ENCODE results near the gene KIRREL3. TPM values are rescaled to one million over a fixed set of nuclear protein-coding genes. Genes with fewer than 3 reads are reported as not detected.

KIRREL3 gene
- total and polyA plus RNA-seq, 2 of the 8 experiments (the other 6 are each of a cell fraction or from before 2014, with no cell fraction given), result 0.29 to 0.32 TPM

DNA sequence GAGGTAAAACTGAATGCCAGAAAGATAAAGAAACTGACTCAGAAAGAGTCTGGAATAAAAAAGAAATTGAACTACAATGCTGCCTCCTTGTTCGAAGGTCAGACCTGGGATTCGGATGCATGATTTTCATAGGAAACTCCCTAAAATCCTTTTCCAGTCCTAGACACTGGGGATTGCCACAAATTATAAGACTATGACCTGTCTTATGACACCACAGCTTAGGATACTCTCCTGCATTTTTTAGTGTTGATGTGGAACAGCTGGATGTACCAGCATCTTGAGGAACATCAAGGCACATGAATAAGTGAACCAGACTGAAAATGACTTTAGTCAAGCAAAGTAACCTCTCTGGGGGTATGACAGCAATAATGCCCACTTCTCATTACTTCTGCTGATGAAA, 9.0 kb downstream of the KIRREL3 start (continued):
- TF ChIP-seq, protein P1, sequence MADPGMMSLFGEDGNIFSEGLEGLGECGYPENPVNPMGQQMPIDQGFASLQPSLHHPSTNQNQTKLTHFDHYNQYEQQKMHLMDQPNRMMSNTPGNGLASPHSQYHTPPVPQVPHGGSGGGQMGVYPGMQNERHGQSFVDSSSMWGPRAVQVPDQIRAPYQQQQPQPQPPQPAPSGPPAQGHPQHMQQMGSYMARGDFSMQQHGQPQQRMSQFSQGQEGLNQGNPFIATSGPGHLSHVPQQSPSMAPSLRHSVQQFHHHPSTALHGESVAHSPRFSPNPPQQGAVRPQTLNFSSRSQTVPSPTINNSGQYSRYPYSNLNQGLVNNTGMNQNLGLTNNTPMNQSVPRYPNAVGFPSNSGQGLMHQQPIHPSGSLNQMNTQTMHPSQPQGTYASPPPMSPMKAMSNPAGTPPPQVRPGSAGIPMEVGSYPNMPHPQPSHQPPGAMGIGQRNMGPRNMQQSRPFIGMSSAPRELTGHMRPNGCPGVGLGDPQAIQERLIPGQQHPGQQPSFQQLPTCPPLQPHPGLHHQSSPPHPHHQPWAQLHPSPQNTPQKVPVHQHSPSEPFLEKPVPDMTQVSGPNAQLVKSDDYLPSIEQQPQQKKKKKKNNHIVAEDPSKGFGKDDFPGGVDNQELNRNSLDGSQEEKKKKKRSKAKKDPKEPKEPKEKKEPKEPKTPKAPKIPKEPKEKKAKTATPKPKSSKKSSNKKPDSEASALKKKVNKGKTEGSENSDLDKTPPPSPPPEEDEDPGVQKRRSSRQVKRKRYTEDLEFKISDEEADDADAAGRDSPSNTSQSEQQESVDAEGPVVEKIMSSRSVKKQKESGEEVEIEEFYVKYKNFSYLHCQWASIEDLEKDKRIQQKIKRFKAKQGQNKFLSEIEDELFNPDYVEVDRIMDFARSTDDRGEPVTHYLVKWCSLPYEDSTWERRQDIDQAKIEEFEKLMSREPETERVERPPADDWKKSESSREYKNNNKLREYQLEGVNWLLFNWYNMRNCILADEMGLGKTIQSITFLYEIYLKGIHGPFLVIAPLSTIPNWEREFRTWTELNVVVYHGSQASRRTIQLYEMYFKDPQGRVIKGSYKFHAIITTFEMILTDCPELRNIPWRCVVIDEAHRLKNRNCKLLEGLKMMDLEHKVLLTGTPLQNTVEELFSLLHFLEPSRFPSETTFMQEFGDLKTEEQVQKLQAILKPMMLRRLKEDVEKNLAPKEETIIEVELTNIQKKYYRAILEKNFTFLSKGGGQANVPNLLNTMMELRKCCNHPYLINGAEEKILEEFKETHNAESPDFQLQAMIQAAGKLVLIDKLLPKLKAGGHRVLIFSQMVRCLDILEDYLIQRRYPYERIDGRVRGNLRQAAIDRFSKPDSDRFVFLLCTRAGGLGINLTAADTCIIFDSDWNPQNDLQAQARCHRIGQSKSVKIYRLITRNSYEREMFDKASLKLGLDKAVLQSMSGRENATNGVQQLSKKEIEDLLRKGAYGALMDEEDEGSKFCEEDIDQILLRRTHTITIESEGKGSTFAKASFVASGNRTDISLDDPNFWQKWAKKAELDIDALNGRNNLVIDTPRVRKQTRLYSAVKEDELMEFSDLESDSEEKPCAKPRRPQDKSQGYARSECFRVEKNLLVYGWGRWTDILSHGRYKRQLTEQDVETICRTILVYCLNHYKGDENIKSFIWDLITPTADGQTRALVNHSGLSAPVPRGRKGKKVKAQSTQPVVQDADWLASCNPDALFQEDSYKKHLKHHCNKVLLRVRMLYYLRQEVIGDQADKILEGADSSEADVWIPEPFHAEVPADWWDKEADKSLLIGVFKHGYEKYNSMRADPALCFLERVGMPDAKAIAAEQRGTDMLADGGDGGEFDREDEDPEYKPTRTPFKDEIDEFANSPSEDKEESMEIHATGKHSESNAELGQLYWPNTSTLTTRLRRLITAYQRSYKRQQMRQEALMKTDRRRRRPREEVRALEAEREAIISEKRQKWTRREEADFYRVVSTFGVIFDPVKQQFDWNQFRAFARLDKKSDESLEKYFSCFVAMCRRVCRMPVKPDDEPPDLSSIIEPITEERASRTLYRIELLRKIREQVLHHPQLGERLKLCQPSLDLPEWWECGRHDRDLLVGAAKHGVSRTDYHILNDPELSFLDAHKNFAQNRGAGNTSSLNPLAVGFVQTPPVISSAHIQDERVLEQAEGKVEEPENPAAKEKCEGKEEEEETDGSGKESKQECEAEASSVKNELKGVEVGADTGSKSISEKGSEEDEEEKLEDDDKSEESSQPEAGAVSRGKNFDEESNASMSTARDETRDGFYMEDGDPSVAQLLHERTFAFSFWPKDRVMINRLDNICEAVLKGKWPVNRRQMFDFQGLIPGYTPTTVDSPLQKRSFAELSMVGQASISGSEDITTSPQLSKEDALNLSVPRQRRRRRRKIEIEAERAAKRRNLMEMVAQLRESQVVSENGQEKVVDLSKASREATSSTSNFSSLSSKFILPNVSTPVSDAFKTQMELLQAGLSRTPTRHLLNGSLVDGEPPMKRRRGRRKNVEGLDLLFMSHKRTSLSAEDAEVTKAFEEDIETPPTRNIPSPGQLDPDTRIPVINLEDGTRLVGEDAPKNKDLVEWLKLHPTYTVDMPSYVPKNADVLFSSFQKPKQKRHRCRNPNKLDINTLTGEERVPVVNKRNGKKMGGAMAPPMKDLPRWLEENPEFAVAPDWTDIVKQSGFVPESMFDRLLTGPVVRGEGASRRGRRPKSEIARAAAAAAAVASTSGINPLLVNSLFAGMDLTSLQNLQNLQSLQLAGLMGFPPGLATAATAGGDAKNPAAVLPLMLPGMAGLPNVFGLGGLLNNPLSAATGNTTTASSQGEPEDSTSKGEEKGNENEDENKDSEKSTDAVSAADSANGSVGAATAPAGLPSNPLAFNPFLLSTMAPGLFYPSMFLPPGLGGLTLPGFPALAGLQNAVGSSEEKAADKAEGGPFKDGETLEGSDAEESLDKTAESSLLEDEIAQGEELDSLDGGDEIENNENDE (IDR thresholded peaks at IDR 0.05; ENCODE audit: insufficient replicate concordance, low read length), result no peak
- TF ChIP-seq RFX5 (IDR thresholded peaks at IDR 0.05; ENCODE audit: borderline replicate concordance, low read depth, low read length) (no peak), POU5F1 (IDR thresholded peaks at IDR 0.05; ENCODE audit: low read depth, low read length) (no peak), CREB1 (IDR thresholded peaks at IDR 0.05) (no peak), HDAC6 (IDR thresholded peaks at IDR 0.05; ENCODE audit: low read depth, low read length) (no peak), MAX (IDR thresholded peaks at IDR 0.05) (no peak), HDAC2 (IDR thresholded peaks at IDR 0.05; ENCODE audit: borderline replicate concordance in 1 of 2, low read depth in 2 of 2, low read length in 2 of 2) (no peak), SIN3A (conservative IDR thresholded peaks at IDR 0.05 in 1 of 2, IDR thresholded peaks at IDR 0.05 in 1 of 2; ENCODE audit: low read depth in 1 of 2, low read length in 2 of 2) (no peak)
- TF ChIP-seq, protein P2, sequence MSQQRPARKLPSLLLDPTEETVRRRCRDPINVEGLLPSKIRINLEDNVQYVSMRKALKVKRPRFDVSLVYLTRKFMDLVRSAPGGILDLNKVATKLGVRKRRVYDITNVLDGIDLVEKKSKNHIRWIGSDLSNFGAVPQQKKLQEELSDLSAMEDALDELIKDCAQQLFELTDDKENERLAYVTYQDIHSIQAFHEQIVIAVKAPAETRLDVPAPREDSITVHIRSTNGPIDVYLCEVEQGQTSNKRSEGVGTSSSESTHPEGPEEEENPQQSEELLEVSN (IDR thresholded peaks at IDR 0.05), result no peak
- TF ChIP-seq, protein P3, sequence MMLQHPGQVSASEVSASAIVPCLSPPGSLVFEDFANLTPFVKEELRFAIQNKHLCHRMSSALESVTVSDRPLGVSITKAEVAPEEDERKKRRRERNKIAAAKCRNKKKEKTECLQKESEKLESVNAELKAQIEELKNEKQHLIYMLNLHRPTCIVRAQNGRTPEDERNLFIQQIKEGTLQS (IDR thresholded peaks at IDR 0.05; ENCODE audit: insufficient read depth, low read depth, low read length), result no peak

Measured in H1 (cell line).